HG02610 (cell line): Measurements from ENCODE around the gene RNU1-1.
A peak's percentile ranks its signal among the peaks of the same experiment; 100 is the strongest.
"Not testable (repeated sequence)": the region's sequence is repeated elsewhere in the genome, so short reads cannot be mapped to it uniquely, and the experiment has no call there.

Experiments
- ATAC-seq: cut with Tn5 transposase; IDR thresholded peaks from one replicate; pipeline ENCODE4 v1.9.1; 2021; ENCODE audit warnings: mild to moderate bottlenecking, moderate library complexity; ENCODE audit not compliant: unreplicated experiment

RNU1-1 gene

GRCh38 chr1:16525769-16526168 is 11.7 kb upstream of the RNU1-1 start:
- ATAC-seq: not testable (repeated sequence)

DNA sequence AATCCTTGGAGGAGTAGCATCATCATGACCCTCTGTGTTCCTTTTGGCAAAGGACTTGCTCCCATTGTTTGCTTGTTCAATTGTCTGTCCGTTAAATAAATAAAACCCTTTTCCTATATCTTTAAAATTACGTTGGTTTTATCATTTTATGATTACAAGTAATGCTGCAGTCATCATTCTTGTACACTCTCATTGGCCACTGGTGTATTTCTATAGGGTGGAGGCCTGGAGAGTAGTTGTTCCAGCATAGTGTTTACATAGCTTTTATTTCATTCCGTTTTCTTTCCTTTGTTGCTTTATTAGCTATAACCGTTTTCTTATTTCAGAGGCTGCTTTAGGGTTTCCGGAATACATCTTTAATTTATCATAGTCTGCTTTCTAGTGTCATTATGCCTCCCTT is 7.6 kb upstream of the RNU1-1 start:
- ATAC-seq: not testable (repeated sequence)

DNA sequence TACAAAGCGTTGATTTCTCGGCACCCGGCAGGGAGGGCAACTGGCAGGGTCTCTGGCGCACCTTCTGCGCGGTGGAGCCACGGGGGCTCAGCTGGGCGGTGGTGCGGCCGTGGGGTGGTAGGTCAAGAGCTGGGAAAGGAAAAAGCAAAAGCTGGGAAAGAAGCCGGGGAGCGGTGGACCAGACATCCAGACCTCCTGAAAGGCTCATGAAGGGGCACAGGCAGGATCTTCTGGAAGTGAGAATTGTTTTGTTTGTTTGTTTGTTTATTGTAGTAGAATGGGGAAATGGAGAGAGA is 7.2 kb upstream of the RNU1-1 start:
- ATAC-seq: no peak

DNA sequence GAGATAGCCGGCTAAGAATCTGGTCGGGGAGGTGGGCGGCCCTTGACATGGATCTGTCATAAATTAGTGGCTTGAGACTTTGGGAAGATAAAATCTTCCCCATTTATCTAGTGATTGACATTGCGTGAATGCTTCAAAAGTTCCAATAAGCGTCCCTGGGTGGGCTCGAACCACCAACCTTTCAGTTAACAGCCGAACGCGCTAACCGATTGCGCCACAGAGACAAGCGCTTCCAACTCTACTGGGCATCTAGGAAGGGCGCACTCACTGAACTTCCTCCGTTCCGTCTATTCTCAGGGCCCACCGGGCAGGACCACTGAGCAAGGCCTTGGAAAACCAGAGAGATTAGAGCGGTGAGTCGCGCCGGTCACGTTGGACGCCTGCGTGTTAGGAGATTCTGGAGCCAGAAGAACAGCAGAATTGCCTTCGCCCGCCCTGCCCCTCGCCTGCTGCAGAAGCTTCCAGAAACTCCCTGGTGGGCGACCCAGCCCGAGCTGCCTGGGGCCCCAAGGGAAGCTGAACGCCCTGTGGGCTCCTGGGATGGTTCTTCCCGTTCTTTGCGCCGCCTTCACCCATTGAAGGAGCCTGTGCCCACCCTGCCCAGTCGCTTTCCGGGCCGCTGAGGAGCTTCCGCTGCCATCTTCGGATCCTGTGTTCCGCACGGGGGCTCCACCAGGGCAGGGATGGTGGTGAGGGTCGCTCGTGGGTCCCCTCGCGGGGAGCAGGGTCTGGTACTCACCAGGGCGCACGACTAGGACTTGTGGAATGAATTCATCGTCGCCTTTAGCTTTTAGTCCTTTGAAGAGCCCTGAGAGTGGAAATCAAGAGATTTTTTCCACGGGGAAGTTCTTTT is 6.6 kb upstream of the RNU1-1 start:
- not testable (repeated sequence) for ATAC-seq

DNA sequence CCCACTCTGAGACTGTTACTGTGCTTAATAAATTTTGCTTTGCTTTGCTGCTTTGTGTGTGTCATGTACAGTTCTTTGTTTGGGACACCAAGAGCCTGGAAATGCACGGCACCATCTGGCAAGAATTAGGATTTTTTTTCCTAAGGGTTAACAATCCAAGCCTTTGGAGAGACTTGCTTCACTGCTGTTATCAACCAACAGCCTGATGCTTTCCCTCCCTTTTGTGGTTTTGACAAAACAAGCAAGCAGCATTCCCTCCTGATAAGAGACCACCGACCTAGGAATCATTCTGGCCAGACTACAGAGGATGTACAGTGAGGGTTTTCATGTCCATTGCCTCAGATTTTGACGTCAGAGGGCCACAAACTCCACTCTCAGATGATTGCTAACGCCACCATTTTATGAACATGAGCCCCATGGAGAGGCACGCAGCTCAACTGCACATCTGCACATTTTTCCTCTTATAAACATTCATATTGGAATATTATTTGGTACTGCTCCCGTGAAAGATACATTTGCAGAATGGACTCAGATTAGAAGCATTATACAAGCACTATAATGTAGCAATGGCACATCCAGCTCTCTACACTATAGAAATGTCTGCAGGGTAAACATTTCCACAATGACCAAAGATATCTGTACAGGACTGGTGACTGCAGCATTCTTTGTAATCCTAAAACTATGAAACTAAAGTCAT is 5.3 kb upstream of the RNU1-1 start:
- ATAC-seq: not testable (repeated sequence)

DNA sequence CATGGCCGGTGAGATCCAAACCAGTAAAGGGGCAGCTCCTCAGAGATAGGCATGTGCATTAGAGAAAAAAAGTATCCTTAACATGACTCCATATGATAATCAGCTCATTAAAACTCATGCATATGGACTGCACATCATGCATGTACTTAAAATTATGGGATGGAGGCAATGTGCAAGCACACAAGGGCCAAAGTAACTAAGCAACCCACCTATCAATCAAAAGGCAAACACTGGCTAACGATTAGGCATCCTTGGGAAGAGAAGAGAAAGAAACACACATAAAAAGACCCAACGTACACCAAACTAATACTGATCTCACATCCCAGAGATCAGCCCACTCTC is 4.8 kb upstream of the RNU1-1 start:
- not testable (repeated sequence) for ATAC-seq

- not testable (repeated sequence) for ATAC-seq
Observed at GRCh38 chr1:16516694-16517410, 2.8 kb upstream of the RNU1-1 start.

- ATAC-seq: peak; percentile 92
Observed at GRCh38 chr1:16513412-16514106, 526 bp downstream of the RNU1-1 start.

- ATAC-seq: not testable (repeated sequence)
Observed at GRCh38 chr1:16512624-16513411, 1.3 kb downstream of the RNU1-1 start.

DNA sequence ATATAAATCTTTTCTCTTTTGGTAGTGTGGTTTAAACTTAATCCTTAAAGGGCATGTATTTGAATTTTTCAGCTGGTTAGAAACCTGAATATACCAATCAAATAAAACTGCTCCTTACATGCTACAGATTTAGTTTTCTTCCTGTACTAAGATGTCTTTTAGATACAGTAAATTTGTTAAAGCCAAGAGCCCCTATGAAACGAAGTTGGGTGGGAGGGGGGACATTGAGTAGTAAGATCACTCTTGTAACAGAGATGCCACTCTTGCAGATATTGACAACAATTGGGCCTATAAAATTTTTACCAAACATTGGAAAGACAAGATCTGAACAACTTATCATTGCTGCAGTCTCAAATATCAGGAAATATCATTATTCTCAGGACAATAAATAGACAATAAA is 2.2 kb downstream of the RNU1-1 start:
- not testable (repeated sequence) for ATAC-seq

- ATAC-seq: not testable (repeated sequence)
Observed at GRCh38 chr1:16508861-16509445, 5.1 kb downstream of the RNU1-1 start.

GRCh38 chr1:16506364-16507136 is 7.5 kb downstream of the RNU1-1 start:
- ATAC-seq: not testable (repeated sequence)

- ATAC-seq: not testable (repeated sequence)
Observed at GRCh38 chr1:16505870-16506269, 8.2 kb downstream of the RNU1-1 start.

DNA sequence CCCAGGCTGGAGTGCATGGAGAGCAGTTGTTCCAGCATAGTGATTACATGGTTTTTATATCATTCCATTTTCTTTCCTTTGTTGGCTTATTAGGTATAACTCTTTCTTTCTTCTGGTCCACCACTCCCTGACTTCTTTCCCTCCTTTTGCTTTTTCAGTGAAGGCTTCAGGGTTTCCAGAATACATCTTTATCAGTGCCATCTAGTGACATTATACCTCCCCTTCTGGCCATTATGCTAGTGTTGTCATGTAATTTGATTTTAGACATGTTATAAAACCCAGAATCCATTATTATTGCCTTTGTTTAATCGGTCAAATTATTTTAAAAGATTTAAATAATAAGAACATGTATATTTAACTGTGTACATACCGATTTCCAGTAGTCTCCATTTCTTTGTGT is 10.6 kb downstream of the RNU1-1 start:
- no peak for ATAC-seq

DNA sequence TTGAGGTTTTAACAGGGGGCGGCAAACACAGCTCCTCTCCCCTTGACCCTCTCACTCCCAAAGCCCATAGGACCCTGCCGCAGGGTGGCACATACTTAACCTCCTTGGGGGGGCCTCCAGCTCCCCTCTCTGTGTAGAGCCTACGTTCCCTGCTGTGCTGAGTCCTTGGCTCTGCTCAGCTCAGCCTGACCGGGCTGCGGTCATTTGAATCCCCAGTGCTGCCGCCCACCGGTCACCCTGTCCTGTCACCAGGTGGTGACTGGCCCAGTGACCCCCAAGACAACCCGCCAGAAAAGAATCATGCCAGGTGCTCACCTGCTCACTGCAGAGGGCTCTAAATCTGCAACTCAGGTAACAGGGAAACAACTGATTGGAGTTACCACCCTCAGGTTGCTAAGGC is 12.6 kb downstream of the RNU1-1 start:
- not testable (repeated sequence) for ATAC-seq

DNA sequence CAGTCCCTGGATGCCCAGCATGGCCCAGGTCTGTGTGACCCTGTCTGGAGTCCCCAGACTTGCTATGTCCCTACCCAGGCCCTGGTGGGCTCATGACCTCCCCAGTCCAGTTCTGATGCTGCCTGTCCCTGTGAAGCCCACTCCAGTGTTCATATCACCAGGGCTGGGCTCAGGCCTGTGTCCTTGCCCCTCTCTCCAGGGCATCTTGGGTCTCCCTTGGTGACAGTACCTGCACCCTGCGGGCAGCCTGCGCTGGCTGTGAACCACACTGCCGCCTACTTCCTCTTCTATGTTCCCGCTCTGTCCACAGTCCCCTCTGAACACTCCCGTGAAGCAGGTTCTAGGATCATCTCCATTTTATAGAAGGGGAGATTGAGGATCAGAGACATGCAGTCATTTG is 13.1 kb downstream of the RNU1-1 start:
- not testable (repeated sequence) for ATAC-seq

GRCh38 chr1:16500466-16500865 is 13.6 kb downstream of the RNU1-1 start:
- not testable (repeated sequence) for ATAC-seq

DNA sequence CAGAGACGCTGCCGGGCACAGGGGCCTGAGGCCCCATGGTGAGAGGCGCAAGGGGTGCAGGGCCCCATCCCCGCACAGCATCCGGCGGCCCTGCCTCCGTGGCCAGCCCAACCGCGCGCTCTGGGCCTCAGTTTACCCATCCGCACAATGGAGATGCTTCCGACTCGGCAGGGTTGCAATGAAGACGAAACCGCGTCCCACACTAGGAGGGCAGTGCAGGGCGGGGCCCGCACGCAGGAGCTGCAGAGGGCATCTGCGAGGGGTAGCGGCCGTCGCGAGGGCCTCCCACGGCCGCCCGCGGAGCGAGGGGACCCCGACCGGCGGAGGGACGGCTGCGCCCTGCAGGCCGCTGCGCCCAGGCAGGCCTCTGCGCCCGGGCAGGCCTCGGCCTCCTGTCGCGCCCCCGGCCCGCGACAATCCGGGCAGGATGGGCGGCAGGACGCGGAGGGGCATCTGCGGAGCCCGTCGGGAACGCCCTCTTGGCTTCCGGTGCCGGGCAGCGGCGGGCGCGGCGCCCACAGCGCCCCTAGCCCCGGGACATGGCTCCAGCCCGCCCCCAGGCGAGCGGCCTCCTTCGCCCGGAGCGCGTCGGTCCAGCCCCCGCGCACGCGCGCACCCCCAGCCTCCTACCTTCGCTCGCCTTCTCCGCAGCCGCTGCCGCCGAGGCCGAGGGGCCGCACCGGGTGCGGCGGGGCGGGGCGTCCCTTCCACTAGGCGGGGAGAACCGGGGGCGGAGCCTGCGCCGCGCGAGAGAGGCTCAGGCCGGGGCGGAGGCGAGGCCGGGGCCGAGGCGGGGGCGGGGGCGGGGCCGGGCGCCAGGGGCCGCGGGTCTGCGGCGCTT is 15.3 kb downstream of the RNU1-1 start:
- ATAC-seq: peak; percentile 85
